Naive thymus-derived CD4-positive, alpha-beta T cell (primary cell): ENCODE measurements around the gene ENDOU. TPM values are rescaled to one million over a fixed set of nuclear protein-coding genes. Genes with fewer than 3 reads are reported as not detected.

Experiments used
- ATAC-seq: fragments of 150-1000 bp; cut with Tn5 transposase; 2 replicates; pipeline ENCODE4 v1.10.0; 2021; ENCODE audit warnings: mild to moderate bottlenecking, moderate library complexity
- CTCF ChIA-PET: fragments of 350-600 bp; sonication (Branson Sonifier 250); formaldehyde crosslinking; loops from one replicate; lab custom pipeline; 2021; ENCODE audit warnings: antibody characterized with exemption; lab: Charles Lee
- POLR2A ChIA-PET: fragments of 350-600 bp; sonication (Branson Sonifier 250); formaldehyde crosslinking; loops from one replicate; lab custom pipeline; 2021; ENCODE audit warnings: antibody characterized with exemption, inconsistent platforms; lab: Charles Lee
- DNase-seq, 9 donors: peaks; one replicate each; pipeline versions ENCODE4 v3.0.0 to v3.0.0-alpha.2; 2020 to 2022; ENCODE audit warnings: mixed read lengths in 1 of 9
- H3K27ac ChIP-seq: one replicate; pipeline ENCODE4 v1.7.0; 2013; ENCODE audit warnings: mild to moderate bottlenecking, low read depth, low read length, moderate library complexity
- H3K27me3 ChIP-seq, 2 donors: one replicate each; pipeline ENCODE4 v1.7.0; 2013; ENCODE audit warnings: low read length in 2 of 2, mild to moderate bottlenecking in 2 of 2, moderate library complexity in 2 of 2; ENCODE audit not compliant: control insufficient read depth in 2 of 2, insufficient read depth in 2 of 2
- H3K36me3 ChIP-seq, 3 experiments: 1 replicate in 2 of 3; 2 replicates in 1 of 3; pipeline ENCODE4 v1.7.0; 2013; ENCODE audit warnings: low read length in 3 of 3, mild to moderate bottlenecking in 3 of 3, moderate library complexity in 1 of 3; ENCODE audit not compliant: insufficient read depth in 3 of 3, control insufficient read depth in 2 of 3
- H3K4me1 ChIP-seq, 2 donors: one replicate each; pipeline ENCODE4 v1.7.0; 2013; ENCODE audit warnings: low read length in 2 of 2, mild to moderate bottlenecking in 2 of 2, moderate library complexity in 1 of 2; ENCODE audit not compliant: control insufficient read depth in 2 of 2, insufficient read depth in 2 of 2
- H3K4me3 ChIP-seq: 2 replicates; pipeline ENCODE4 v1.7.0; 2013; ENCODE audit warnings: mild to moderate bottlenecking, low read length
- H3K9me3 ChIP-seq, 3 experiments: 1 replicate in 2 of 3; 2 replicates in 1 of 3; pipeline ENCODE4 v1.7.0; 2013; ENCODE audit warnings: low read length in 3 of 3; ENCODE audit not compliant: control insufficient read depth in 2 of 3
- H3K27ac Mint-ChIP-seq, 9 donors: one replicate each; pipeline ENCODE4 v1.8.0; 2020 to 2022; ENCODE audit warnings: mixed read lengths in 9 of 9, mild to moderate bottlenecking in 8 of 9, moderate library complexity in 5 of 9, inconsistent platforms in 2 of 9
- H3K27me3 Mint-ChIP-seq, 5 donors: one replicate each; pipeline ENCODE4 v1.8.0; 2021 to 2022; ENCODE audit warnings: mixed read lengths in 5 of 5, mild to moderate bottlenecking in 1 of 5
- H3K36me3 Mint-ChIP-seq, 5 donors: one replicate each; pipeline ENCODE4 v1.8.0; 2020 to 2022; ENCODE audit warnings: mixed read lengths in 5 of 5, mild to moderate bottlenecking in 3 of 5, inconsistent platforms in 1 of 5
- H3K4me1 Mint-ChIP-seq, 7 donors: one replicate each; pipeline ENCODE4 v1.8.0; 2020 to 2022; ENCODE audit warnings: mixed read lengths in 7 of 7, mild to moderate bottlenecking in 3 of 7, inconsistent platforms in 1 of 7
- H3K4me3 Mint-ChIP-seq, 10 donors: one replicate each; pipeline ENCODE4 v1.8.0; 2020 to 2022; ENCODE audit warnings: mild to moderate bottlenecking in 10 of 10, mixed read lengths in 10 of 10, moderate library complexity in 6 of 10, inconsistent platforms in 2 of 10
- H3K9me3 Mint-ChIP-seq, 11 donors: one replicate each; pipeline ENCODE4 v1.8.0; 2020 to 2022; ENCODE audit warnings: mixed read lengths in 11 of 11, mild to moderate bottlenecking in 4 of 11, inconsistent platforms in 1 of 11, moderate library complexity in 1 of 11
- intact Hi-C, 2 donors: fragments of 100-400 bp; cut with micrococcal nuclease; formaldehyde crosslinking; loops; one replicate each; pipeline ENCODE4 v1.15.1; 2023
- polyA plus RNA-seq, 2 donors: library from polyadenylated mRNA; unstranded; fragments of 300-500 nt; fragmentation: Illumina TruSeq; gene quantifications; one replicate each; pipeline ENCODE4 v1.2.3, GENCODE V29; 2021
- total RNA-seq, 6 experiments: library from RNA in 5 of 6; stranded (reverse) in 5 of 6; gene quantifications; 1 replicate in 5 of 6; 2 replicates in 1 of 6; pipeline ENCODE4 v1.2.3 and lab custom pipeline; 2021 to 2026

ENDOU gene
- total and polyA plus RNA-seq, 7 experiments from 2014 or later: not detected

DNA sequence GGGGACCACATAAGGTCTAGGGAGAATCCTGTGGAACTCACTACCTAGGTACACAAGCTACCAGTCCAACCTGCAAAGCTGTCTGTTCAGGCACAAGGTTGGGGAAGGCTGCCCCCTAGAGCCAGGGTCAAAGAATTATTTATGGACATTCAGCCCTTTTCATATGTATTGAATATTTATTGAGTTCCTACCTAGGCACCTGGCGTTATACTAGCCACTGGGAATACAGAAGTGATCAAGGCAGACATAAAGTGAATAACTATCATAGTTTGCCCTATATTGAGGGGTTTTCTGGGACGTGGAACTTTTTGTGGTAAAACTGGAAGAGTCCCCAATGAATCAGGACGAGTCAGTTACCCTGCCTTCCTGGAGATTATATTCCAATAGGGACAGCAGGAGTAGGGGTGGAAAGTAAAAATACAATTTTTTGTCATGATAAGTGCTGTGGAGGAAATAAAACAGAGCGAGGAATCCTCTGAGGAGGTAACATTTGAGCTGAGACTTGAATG, 42.0 kb upstream of the ENDOU start:
- intact Hi-C loops: loop anchor here (1.0 to 5.0 kb wide), 5 partner anchors 23 to 115 kb away; no protein-coding TSS in a partner anchor
- no peak overlapping the region for H3K4me3 Mint-ChIP-seq
- Histone ChIP-seq H3K27ac (no peak overlapping the region), H3K4me3 (no peak overlapping the region), H3K36me3 (no peaks in the 10 kb centered on the region), H3K4me1 (peaks cover 3 to 10% of the 10 kb centered on the region in 2 donors), H3K27me3 (no peaks in the 10 kb centered on the region), H3K9me3 (no peaks in the 10 kb centered on the region)
- no peak overlapping the region for H3K27ac Mint-ChIP-seq
- H3K27me3 Mint-ChIP-seq: peaks cover 0 to 13% (median 0%) of the 10 kb centered on the region in 5 donors
- ChIA-PET POLR2A (interaction anchor here (0.6 to 2.4 kb wide), 7 partner anchors 9 to 70 kb away, joined by 3 to 11 read pairs (median 5); partner anchors contain the start of gene RAPGEF3), CTCF (interaction anchor here (0.7 to 18.2 kb wide), 19 partner anchors 10 to 378 kb away, joined by 3 to 346 read pairs (median 4); partner anchors contain the start of gene RAPGEF3)
- peak; percentile 40 to 73 (median 57) for DNase-seq
- H3K9me3 Mint-ChIP-seq: no peaks in the 10 kb centered on the region
- H3K4me1 Mint-ChIP-seq: peaks cover 0 to 16% (median 5%) of the 10 kb centered on the region in 7 donors
- ATAC-seq: peak; percentile 81
- no peaks in the 10 kb centered on the region for H3K36me3 Mint-ChIP-seq

DNA sequence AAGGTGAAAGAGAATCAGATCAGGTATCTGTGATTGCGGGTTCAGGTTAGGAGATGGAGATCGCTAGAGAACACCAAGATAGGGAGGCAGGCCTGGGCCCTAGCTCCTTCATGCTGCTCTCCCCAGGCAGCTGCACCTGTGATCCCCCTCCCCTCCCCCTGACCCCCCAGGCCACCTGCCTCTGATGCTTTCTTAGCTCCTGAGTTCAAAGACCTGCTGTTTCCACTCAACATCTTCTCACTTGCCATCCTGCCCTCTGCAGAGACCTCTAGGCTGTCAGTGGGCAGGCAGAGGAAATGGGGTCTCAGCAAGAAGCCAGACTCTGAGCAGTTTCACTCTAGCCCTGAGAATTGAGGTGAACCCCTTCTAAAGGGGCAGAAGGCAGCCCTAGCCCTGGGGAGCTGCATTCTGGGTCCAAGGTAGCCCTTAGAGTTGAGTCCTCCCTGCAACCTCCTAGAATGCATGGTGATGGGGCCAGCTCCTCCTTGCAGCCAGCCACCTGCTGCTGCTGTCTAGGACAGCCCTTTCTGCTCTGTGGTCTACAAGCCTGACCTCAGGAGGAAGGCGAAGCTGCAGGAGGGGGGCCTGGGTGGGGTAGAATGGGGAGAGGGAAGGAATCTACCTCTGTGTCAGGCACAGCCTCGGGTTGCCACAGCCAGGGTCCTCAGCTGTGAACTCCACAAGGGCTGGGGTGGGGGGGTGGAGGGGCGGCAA, 41.4 kb upstream of the ENDOU start:
- ATAC-seq: peak; percentile 30
- Histone ChIP-seq H3K9me3 (no peaks in the 10 kb centered on the region), H3K4me1 (peaks cover 3 to 10% of the 10 kb centered on the region in 2 donors), H3K27ac (no peak overlapping the region), H3K4me3 (no peak overlapping the region), H3K27me3 (no peaks in the 10 kb centered on the region), H3K36me3 (no peaks in the 10 kb centered on the region)
- Mint-ChIP-seq H3K27me3 (peaks cover 0 to 10% (median 0%) of the 10 kb centered on the region in 5 donors), H3K9me3 (no peaks in the 10 kb centered on the region), H3K4me3 (no peak overlapping the region), H3K36me3 (no peaks in the 10 kb centered on the region), H3K27ac (peak overlapping the region in 1 of 9 donors; percentile 28), H3K4me1 (peaks cover 0 to 16% (median 5%) of the 10 kb centered on the region in 7 donors)
- POLR2A ChIA-PET: interaction anchor here (0.6 to 2.4 kb wide), 9 partner anchors 9 to 71 kb away, joined by 3 to 11 read pairs (median 4); partner anchors contain the start of gene RAPGEF3
- intact Hi-C loops: loop anchor here (1.0 to 5.0 kb wide), 5 partner anchors 22 to 114 kb away; no protein-coding TSS in a partner anchor
- CTCF ChIA-PET: interaction anchor here (0.6 to 18.2 kb wide), 18 partner anchors 9 to 378 kb away, joined by 3 to 346 read pairs (median 4); partner anchors contain the start of gene RAPGEF3
- no peak for DNase-seq

DNA sequence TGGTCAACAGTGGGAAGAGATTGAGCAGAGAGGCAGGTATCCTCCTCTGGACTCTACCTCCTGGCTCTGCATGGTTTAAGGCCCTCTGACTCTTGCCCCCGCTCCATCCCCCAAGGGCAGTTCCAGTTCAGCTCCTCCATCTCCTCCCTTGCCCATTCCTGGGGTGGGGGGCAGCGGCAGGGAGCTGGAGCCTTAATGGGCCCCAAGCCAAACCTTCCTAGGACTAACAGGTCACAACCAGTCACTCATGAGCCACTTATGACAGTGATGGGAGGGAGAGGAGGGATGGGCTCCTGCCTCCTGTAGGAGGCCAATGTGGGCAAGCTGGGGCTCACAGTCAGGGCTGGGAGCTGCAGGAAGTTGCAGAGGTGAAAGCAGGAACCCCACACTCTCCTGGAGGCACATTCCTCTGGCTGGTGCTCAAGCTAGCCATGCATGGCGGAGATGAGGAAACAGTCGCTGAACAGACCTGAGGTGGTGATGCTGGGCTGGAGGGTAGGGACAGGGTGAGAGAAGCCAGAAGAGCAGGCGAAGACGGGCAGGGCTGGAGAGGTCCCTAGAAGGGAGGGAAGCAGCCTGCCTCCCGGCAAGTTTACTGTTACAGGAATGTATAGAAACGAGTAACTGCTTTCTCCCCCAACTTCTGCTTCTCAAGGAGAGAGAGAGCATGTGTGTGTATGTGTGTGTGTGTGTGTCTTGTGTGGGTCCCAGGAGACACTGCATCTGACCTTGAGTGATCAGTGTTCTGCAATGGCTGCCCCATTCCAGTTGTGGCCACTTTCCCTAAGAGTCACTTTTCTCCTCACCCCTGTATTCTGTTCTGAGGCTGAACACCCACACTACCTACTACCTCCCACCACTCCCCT, 38.4 kb upstream of the ENDOU start:
- Mint-ChIP-seq H3K36me3 (no peaks in the 10 kb centered on the region), H3K4me1 (peaks cover 0 to 16% (median 5%) of the 10 kb centered on the region in 7 donors), H3K4me3 (no peak overlapping the region), H3K27ac (no peak overlapping the region), H3K27me3 (peaks cover 0 to 14% (median 0%) of the 10 kb centered on the region in 5 donors), H3K9me3 (no peaks in the 10 kb centered on the region)
- no peak for DNase-seq
- ChIA-PET POLR2A (no interaction called here), CTCF (interaction anchor here (1.1 to 10.7 kb wide), 4 partner anchors 8 to 72 kb away, joined by 3 to 130 read pairs (median 4); no protein-coding TSS in a partner anchor)
- Histone ChIP-seq H3K4me3 (no peak overlapping the region), H3K27ac (no peak overlapping the region), H3K27me3 (no peaks in the 10 kb centered on the region), H3K9me3 (no peaks in the 10 kb centered on the region), H3K36me3 (no peaks in the 10 kb centered on the region), H3K4me1 (peaks cover 10 to 16% of the 10 kb centered on the region in 2 donors)
- intact Hi-C loops: no loop called here
- ATAC-seq: no peak

GRCh38 chr12:47762850-47763465, 37.7 kb upstream of the ENDOU start:
- CTCF ChIA-PET: interaction anchor here (1.1 to 10.7 kb wide), 4 partner anchors 8 to 73 kb away, joined by 3 to 130 read pairs (median 4); no protein-coding TSS in a partner anchor
- H3K27ac Mint-ChIP-seq: no peak overlapping the region
- H3K27me3 Mint-ChIP-seq: peaks cover 0 to 14% (median 0%) of the 10 kb centered on the region in 5 donors
- no peak overlapping the region for H3K27ac ChIP-seq
- DNase-seq (no peak), ATAC-seq (no peak)
- H3K9me3 ChIP-seq: no peaks in the 10 kb centered on the region
- peaks cover 15 to 19% of the 10 kb centered on the region in 2 donors for H3K4me1 ChIP-seq
- H3K9me3 Mint-ChIP-seq: no peaks in the 10 kb centered on the region
- POLR2A ChIA-PET: no interaction called here
- H3K27me3 ChIP-seq: no peaks in the 10 kb centered on the region
- H3K36me3 ChIP-seq: no peaks in the 10 kb centered on the region
- intact Hi-C loops: no loop called here
- peaks cover 5 to 16% (median 9%) of the 10 kb centered on the region in 7 donors for H3K4me1 Mint-ChIP-seq
- no peak overlapping the region for H3K4me3 Mint-ChIP-seq
- no peak overlapping the region for H3K4me3 ChIP-seq
- no peaks in the 10 kb centered on the region for H3K36me3 Mint-ChIP-seq

DNA sequence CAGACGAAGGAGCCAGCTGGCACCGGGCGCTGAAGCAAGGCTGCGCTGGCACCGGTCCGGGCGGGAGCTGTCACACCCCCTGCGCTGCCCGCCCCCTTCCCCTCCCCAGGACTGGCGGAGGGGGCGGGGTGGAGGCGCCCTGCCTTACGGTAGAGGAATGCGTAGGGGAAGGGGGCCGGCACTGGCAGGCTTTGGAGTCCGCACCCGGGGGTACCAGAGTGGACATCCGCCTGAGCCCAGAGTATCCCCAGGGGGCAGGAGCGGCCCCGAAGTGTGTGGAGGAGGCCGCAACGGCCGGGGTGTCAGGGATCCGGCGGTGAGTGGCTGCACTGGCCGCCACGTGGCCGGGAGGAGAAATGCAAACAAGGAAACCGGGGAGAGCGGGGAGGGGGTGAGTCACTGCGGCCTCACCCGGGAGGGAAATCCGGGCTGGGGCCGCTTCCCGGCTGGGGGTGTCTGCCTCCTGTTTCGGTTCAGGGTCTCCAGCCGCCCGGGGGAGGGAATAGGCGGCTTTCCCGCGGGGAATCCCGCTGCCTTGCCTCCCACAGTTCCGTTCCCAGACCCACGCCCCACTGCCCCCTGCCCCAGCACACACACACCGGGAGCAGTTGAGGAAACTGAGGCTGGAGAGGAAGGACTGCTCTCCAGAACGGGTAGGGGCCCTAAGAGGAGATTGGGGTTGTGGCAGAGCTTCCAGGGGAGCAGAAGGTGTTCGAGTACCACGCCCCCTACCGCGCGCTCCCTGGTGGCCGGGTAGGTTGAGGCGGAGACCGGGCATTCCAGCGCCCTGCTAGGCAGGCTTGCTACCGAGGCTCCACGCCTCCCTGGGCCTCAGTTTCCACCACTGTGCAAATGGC, 33.8 kb upstream of the ENDOU start, which contains the start of gene RAPGEF3:
TSS of gene RAPGEF3 (minus strand) at position 47 of the 857 bp plus-strand sequence. CDS start 324 bp downstream, outside the sequence.
- Mint-ChIP-seq H3K27me3 (peaks cover 0 to 5% (median 0%) of the 10 kb centered on the region in 5 donors), H3K4me1 (peaks cover 0 to 23% (median 9%) of the 10 kb centered on the region in 7 donors), H3K27ac (peak within 1 kb of the TSS in 4 of 9 donors; percentile 29 to 55 (median 47)), H3K36me3 (no peaks in the 10 kb centered on the region), H3K4me3 (peak within 1 kb of the TSS; percentile 61 to 85 (median 80)), H3K9me3 (no peaks in the 10 kb centered on the region)
- ATAC-seq (peak; percentile 91), DNase-seq (peak; percentile 47 to 81 (median 60))
- H3K4me1 ChIP-seq: peaks cover 9 to 11% of the 10 kb centered on the region in 2 donors
- ChIA-PET POLR2A (interaction anchor here (0.7 to 1.9 kb wide), 3 partner anchors 8 to 435 kb away, joined by 5 to 10 read pairs (median 6); no protein-coding TSS in a partner anchor), CTCF (interaction anchor here (0.8 to 10.7 kb wide), 9 partner anchors 8 to 76 kb away, joined by 3 to 130 read pairs (median 6); partner anchors contain the start of gene SLC48A1)
- intact Hi-C loops: loop anchor here (1.0 to 5.0 kb wide), 7 partner anchors 14 to 727 kb away; partner anchors contain the start of gene SLC48A1 (in 2 of the 2)
- H3K27ac ChIP-seq: peak within 1 kb of the TSS; percentile 27
- H3K27me3 ChIP-seq: no peaks in the 10 kb centered on the region
- no peaks in the 10 kb centered on the region for H3K36me3 ChIP-seq
- peak within 1 kb of the TSS; percentile 66 for H3K4me3 ChIP-seq
- no peaks in the 10 kb centered on the region for H3K9me3 ChIP-seq
